ENCODE measurements around the gene NAA80.
A peak's percentile ranks its signal among the peaks of the same experiment; 100 is the strongest.

NAA80 gene

DNA sequence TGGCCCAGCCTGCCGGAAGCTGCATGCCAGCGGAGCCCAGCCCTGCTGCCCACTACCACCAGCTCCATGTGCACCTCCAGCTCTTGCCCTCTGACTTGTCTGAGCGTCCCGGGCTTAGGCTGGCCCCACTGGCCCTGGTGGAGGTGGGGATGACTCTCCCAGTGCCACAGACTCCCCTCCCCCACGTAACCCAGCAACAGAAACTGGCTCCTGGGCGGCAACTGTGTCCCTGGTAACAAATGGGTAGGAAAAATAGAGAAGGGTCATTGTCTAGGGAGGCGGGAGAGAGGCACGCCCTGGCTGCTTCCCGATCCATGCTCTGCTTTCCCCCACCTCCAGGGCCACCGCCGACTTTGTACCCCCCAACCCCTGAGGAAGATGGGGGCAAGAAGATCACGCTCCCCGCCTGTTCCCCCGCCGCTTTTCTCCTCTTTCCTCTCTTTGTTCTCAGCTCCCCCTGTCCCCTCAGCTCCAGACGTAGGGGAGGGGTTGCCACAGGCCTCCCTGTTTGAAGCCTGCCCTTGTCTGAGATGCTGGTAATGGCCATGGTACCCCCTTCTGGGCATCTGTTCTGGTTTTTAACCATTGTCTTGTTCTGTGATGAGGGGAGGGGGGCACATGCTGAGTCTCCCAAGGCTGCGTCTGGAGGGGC, 41.0 kb downstream of the NAA80 start:
- DNase-seq (ENCODE audit: low read depth in 2 of 2): no peak

DNA sequence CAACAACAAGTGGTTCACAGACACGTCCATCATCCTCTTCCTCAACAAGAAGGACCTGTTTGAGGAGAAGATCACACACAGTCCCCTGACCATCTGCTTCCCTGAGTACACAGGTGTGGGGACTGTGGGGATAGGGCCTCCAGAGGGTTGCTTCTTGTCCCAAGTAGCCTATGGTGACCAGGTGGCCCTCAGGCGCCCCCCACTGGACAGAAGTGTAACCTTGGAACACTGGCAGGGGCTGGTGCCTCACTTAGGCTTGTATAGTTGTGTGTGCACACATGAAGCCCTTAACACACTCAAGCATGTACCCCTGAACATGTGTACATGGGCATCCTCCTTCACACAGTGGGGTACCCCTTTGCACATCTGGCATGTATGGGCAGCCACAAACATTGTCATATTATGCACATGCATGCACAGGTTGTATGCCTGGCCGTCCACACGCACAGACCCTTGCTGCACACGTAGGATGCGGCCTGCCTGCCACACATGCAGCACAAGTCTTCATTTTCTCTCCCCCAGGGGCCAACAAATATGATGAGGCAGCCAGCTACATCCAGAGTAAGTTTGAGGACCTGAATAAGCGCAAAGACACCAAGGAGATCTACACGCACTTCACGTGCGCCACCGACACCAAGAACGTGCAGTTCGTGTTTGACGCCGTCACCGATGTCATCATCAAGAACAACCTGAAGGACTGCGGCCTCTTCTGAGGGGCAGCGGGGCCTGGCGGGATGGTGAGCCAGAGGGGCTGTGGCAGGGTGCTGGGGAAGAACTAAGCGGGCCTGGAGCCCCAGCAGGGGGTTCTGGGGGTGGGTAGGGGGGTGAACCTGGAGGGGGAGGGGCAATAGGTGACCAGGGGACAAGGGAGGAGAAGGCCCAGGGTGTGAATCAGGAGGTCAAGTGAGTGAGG, 42.0 kb downstream of the NAA80 start:
- peak in 1 of 2 donors; percentile 34 for DNase-seq (ENCODE audit: low read depth in 2 of 2)

DNA sequence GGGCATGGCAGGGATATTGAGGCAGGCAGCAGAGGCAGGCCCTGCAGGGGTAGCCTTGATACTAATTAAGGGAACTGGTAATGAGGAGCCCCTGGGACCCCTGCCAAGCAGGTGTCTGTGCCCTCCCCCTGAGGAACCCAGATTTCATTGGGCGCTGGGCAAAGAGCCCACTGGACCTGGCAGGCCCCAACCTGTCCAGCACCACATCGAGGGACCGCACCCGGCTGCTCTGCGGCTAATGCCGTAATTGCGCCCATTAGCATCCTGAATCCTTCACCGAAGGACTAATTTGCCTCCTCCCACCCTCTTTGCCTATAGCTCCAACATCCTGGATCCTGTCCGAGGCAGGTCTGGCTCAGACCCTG, 44.0 kb downstream of the NAA80 start:
- DNase-seq (ENCODE audit: low read depth in 2 of 2): no peak

DNA sequence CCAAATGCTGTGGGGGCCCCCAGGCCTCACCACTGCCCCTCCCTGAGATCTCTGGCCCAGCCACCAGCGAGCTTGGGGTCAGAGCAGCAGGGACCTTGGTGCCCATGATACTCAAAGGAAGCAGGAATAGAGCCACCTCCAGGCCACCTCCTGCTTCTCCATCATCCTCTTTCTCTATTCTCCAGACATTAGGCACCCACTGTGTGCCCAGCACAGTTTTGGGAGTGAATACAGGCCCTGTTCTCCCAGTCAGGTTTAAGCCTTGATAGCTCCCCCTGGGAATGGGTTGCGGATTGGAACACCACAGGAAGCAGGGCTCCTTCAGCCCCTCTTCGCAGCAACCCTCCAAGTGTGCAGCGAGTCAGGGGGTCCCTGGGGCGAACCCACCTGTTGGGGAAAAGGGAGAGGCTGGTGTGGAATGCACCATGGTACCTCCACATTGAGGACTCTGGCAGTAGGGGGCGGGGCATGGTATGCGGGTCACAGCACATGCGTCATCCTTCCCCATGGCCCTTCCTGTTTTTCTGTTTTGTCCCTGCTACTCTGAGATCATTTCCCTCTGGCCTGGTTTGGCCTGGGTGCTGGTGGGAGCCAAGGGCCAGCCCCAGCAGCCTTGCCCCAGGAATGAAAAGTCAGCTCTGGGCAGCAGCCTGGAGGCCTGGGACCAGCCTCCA, 44.5 kb downstream of the NAA80 start:
- no peak for DNase-seq (ENCODE audit: low read depth in 2 of 2)

DNA sequence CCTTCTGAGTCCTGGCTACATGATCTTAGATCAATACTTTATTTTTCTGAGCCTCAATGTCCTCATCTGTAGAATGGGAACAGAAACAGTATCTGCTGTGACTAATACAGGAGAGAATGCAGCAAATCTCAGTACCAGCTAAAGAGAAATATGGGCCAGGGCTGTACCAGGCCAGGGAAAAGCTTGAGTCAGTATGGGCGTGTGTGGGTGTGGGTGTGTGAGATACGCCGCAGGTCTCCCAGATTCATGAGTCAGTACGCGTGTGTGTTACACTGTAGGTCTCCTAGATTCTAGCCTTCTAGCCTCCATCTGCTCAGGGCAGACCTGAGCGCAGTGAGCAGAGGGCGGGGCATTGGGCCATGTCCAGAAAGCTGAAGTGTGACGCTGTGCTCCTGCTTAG, 48.0 kb downstream of the NAA80 start:
- no peak for DNase-seq (ENCODE audit: low read depth in 2 of 2)

DNA sequence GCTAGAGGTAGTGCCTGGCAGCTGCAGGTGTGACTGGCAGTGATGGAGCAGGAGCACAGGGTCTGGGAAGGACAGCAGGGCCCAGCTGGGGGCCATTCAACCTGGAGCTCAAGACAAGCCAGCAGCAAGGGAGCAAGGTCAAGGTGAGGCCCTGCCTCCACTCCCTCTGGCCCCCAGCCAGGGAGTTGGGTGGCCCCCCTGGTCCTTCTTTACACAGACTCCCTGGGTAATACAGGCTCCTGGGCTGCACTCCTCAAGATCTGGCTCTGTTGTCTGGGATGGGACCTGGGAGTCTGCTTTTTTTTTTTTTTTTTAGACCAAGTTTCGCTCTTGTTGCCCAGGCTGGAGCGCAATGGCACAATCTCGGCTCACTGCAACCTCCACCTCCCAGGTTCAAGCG, 48.7 kb downstream of the NAA80 start:
- no peak for DNase-seq (ENCODE audit: low read depth in 2 of 2)

DNA sequence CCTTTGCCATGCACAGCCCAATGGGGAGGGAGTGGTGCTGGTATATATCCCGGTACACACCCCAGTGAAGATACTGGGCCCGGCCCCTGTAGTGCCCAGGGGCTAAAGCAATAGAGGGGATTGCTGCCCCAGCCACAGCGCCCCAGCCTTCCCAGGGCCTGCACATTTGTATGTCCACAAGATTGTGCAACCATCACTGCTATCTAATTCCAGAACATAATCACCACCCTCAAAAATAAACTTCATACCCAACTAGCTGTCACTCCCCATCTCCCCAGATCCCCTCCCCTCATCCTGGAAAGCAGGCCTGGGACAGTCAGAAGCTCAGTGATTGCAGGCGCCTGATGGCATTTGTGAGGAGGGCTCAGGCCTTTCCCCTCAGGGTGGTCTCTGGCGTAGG, 49.7 kb downstream of the NAA80 start:
- DNase-seq (ENCODE audit: low read depth in 2 of 2): no peak

DNA sequence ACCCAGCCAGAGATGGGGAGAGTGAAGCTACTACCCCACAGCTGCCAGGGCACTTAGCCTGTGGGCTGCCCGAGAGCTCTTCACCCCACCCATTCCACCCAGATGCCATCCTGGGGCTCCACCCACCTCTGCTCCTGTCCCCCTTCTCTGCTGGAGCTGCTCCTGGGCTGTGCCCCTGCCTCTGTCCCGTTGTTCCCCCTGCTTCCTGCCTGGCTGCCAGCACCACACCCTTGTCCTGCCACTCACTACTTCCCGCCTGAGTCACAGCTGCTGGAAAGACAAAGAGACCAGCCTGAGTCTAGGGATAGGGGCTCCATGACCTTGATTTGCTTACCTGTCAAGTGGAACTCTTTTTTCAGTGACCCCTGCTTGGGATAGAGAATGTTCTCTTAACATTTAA, 50.8 kb downstream of the NAA80 start:
- DNase-seq (ENCODE audit: low read depth in 2 of 2): no peak

DNA sequence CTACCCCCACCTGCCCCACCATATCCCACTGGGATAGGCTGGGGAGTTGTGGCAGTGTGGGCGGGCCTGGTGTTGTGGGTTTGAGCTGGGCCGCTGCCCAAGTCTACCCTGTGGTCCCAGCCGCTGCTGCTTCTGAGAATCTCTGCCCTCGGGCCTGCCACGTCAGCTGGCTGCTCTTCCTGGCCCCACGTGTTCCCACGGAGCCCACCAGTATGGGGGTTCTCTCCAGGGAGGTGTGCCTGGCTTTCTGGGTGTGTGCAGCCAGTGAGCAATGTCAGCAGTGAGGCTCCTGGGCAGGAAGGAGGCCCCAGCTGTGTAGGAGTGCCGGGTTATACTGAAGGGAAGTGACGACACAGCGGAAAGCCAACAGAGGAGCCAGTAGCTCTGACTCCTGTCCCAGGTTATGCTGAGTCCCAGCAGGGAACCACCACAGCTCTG, 52.7 kb downstream of the NAA80 start:
- DNase-seq (ENCODE audit: low read depth in 2 of 2): peak; percentile 78 to 82

All from stimulated activated CD8-positive, alpha-beta memory T cell treated with anti-CD3 and anti-CD28 coated beads, Interleukin-2, amount 100 ng/mL, for 48 hours (primary cell).